NB4 (cell line): ENCODE results near the gene YES1.

Experiments
- CTCF ChIP-seq: IDR thresholded peaks from one replicate; pipeline ENCODE4 v1.5.1; 2012; ENCODE audit warnings: low read depth, low read length
- MAX ChIP-seq: IDR thresholded peaks from 2 replicates; pipeline ENCODE4 v1.6.1; 2011; ENCODE audit warnings: low read depth, low read length
- POLR2A ChIP-seq: IDR thresholded peaks from 2 replicates; pipeline ENCODE4 v1.6.1; 2011; ENCODE audit warnings: mild to moderate bottlenecking; ENCODE audit not compliant: insufficient read length; ENCODE audit errors: extremely low read depth

GRCh38 chr18:815353-815752 is 3.3 kb upstream of the YES1 start:
- no peak for TF ChIP-seq CTCF
- TF ChIP-seq MAX: no peak
- TF ChIP-seq POLR2A: no peak
